Measurements from ENCODE around the gene PIGR. TPM values are rescaled to one million over a fixed set of nuclear protein-coding genes. Genes with fewer than 3 reads are reported as not detected.

Gene PIGR
- polyA plus RNA-seq, 1 experiment: not detected

DNA sequence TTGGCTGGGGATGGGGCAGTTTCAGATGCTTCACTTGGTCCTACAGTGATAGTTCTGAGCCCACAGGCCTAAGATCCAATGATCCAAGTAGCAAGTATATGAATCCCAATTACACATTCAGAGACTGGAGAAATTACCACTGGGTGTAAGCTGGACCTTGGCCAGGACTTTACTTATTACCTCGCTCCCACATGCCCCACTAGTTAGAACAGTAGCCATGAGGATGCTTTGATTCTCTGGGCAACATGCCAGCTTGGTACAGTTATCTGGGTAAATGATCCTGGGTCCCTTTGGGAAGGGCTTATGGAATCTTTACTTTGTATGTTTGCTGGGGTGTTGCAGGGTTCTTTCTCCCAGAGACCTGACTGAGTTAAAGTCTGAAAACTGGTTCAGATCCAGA lies 29.0 kb upstream of the PIGR start:
- POLR2A ChIA-PET: no interaction called here
- CTCF ChIA-PET: interaction anchor here (0.6 kb wide), 1 partner anchor 430 kb away, joined by 3 read pairs; no protein-coding TSS in a partner anchor

DNA sequence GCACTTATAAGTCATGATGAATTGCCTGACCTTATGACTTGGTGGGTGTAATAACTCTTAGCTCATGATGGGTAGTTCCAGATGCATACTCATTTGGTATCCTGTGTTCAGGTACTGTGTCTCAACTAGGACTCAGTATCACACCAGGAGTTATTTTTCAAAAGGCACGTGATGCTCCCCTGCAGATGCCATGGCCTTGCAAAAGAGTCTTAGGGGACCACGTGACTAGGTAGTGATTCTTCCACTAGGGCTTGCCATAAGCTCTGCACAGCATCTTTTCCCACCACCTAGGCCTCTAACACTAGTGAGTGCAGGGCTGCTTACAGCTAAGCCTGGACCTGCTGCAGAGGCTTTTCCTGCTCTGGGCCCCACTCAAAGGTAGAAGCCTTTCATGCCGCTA lies 27.9 kb upstream of the PIGR start:
- TF ChIP-seq, protein P1, sequence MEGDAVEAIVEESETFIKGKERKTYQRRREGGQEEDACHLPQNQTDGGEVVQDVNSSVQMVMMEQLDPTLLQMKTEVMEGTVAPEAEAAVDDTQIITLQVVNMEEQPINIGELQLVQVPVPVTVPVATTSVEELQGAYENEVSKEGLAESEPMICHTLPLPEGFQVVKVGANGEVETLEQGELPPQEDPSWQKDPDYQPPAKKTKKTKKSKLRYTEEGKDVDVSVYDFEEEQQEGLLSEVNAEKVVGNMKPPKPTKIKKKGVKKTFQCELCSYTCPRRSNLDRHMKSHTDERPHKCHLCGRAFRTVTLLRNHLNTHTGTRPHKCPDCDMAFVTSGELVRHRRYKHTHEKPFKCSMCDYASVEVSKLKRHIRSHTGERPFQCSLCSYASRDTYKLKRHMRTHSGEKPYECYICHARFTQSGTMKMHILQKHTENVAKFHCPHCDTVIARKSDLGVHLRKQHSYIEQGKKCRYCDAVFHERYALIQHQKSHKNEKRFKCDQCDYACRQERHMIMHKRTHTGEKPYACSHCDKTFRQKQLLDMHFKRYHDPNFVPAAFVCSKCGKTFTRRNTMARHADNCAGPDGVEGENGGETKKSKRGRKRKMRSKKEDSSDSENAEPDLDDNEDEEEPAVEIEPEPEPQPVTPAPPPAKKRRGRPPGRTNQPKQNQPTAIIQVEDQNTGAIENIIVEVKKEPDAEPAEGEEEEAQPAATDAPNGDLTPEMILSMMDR (IDR thresholded peaks at IDR 0.05; ENCODE audit: low read depth, low read length): no peak
- DNase-seq (ENCODE audit: low read depth, low spot score): no peak
- CTCF ChIA-PET: interaction anchor here (3.3 kb wide), 1 partner anchor 8 kb away, joined by 18 read pairs; no protein-coding TSS in a partner anchor
- no peaks in the 10 kb centered on the region for H3K9me3 ChIP-seq (ENCODE audit: control insufficient read depth, insufficient read depth, low read length)
- POLR2A ChIA-PET: no interaction called here
- no peak overlapping the region for H3K27ac ChIP-seq (ENCODE audit: low read depth, low read length)
- peaks cover 28% of the 10 kb centered on the region for H3K27me3 ChIP-seq (ENCODE audit: control insufficient read depth, insufficient read depth, low read length)
- H3K4me3 ChIP-seq (ENCODE audit: low read depth, low read length): no peak overlapping the region

More for the DNA sequence above, 29.0 kb upstream of the PIGR start:
- TF ChIP-seq, protein P1 (IDR thresholded peaks at IDR 0.05; ENCODE audit: low read depth, low read length): no peak
- Histone ChIP-seq H3K27ac (ENCODE audit: low read depth, low read length) (no peak overlapping the region), H3K4me3 (ENCODE audit: low read depth, low read length) (no peak overlapping the region), H3K27me3 (ENCODE audit: control insufficient read depth, insufficient read depth, low read length) (peaks cover 28% of the 10 kb centered on the region), H3K9me3 (ENCODE audit: control insufficient read depth, insufficient read depth, low read length) (no peaks in the 10 kb centered on the region)
- no peak for DNase-seq (ENCODE audit: low read depth, low spot score)

DNA sequence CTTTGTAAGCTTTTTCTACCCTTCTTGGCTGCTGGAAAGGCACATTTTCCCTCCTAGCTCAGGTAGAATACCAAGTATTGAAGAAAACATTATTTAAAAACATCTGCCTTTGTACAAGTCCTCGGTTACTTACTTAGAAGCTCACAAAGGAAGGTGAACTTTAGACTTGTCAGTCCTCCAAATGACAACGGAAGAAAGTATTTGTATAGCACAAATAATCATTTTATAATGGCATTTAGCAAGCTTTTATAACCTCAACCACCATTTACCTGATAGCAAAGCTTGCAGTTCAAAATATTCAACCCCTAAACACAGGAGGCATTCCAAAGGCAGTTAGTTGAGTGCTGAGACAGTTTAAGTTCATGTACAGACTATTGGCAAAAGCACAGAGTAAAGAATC lies 26.5 kb upstream of the PIGR start:
- Histone ChIP-seq H3K4me3 (ENCODE audit: low read depth, low read length) (no peak overlapping the region), H3K9me3 (ENCODE audit: control insufficient read depth, insufficient read depth, low read length) (no peaks in the 10 kb centered on the region), H3K27me3 (ENCODE audit: control insufficient read depth, insufficient read depth, low read length) (peaks cover 29% of the 10 kb centered on the region), H3K27ac (ENCODE audit: low read depth, low read length) (no peak overlapping the region)
- DNase-seq (ENCODE audit: low read depth, low spot score): no peak
- CTCF ChIA-PET: interaction anchor here (0.9 to 3.3 kb wide), 3 partner anchors 9 to 309 kb away, joined by 3 to 18 read pairs (median 3); no protein-coding TSS in a partner anchor
- POLR2A ChIA-PET: interaction anchor here (0.8 kb wide), 1 partner anchor 63 kb away, joined by 4 read pairs; no protein-coding TSS in a partner anchor
- TF ChIP-seq, protein P1 (IDR thresholded peaks at IDR 0.05; ENCODE audit: low read depth, low read length): no peak

DNA sequence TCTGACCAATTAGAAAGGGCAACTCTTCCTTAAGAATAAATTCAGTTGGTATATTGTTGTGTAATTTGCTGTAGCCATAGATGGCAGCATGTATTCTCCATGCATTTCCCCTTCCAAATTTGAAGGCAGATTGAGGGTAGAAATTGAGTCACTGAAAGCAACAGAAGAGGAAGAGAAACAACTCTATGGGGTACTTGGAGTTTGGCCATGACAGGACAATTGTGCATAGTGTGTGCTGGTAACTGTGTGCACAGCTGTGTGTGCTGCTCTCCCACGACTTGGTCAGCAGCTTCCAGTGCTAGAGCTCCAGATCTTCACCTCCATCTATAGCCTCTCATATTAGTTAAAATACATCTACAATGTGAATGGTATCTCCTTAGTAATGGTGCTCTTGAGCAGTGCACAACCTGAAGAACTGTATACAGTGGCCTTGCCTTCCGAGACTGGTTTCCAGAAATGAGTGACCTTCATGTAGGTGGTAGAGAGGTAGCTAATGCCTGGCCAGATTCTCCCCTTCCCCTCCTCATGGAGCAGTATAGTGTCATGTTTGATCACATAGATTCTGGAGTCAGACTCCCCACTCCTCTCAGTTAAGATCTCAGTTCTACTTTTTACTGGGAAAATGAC lies 24.9 kb upstream of the PIGR start:
- Histone ChIP-seq H3K27ac (ENCODE audit: low read depth, low read length) (no peak overlapping the region), H3K4me3 (ENCODE audit: low read depth, low read length) (no peak overlapping the region), H3K27me3 (ENCODE audit: control insufficient read depth, insufficient read depth, low read length) (peaks cover 23% of the 10 kb centered on the region), H3K9me3 (ENCODE audit: control insufficient read depth, insufficient read depth, low read length) (no peaks in the 10 kb centered on the region)
- TF ChIP-seq, protein P1 (IDR thresholded peaks at IDR 0.05; ENCODE audit: low read depth, low read length): no peak
- DNase-seq (ENCODE audit: low read depth, low spot score): no peak
- ChIA-PET CTCF (no interaction called here), POLR2A (no interaction called here)

DNA sequence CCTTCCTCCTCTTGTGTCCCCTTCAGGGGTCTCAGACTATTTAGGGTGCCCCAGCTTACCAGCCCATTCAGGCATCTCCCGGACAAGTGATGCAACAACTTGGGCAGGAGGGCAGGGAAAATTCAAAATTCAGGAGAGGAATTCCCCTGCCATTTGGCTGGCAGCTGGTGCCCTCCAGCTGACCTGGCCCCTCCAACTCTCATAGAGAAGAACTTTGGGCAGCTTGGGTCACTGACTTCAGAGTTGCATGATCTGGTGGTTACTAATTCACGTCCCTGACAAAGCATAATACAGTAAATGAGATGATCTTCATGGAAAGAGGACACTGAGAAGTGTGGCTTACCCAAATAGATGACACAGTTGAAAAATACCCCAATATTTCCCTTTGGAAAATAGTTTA lies 24.2 kb upstream of the PIGR start, which contains the start of gene FCAMR:
Gene FCAMR, minus strand, starts transcription at position 15 of the 400 bp plus-strand sequence. CDS start 335 bp downstream, outside the sequence.
- CTCF ChIA-PET: no interaction called here
- no peak within 1 kb of the TSS for H3K4me3 ChIP-seq (ENCODE audit: low read depth, low read length)
- DNase-seq (ENCODE audit: low read depth, low spot score): no peak
- no peak within 1 kb of the TSS for H3K27ac ChIP-seq (ENCODE audit: low read depth, low read length)
- no peaks in the 10 kb centered on the region for H3K9me3 ChIP-seq (ENCODE audit: control insufficient read depth, insufficient read depth, low read length)
- TF ChIP-seq, protein P1 (IDR thresholded peaks at IDR 0.05; ENCODE audit: low read depth, low read length): no peak
- POLR2A ChIA-PET: no interaction called here
- H3K27me3 ChIP-seq (ENCODE audit: control insufficient read depth, insufficient read depth, low read length): peaks cover 20% of the 10 kb centered on the region
